Measurements from ENCODE around the gene ZNF263. TPM values are rescaled to one million over a fixed set of nuclear protein-coding genes. Genes with fewer than 3 reads are reported as not detected.

ZNF263 gene
- total RNA-seq, 1 experiment from 2014 or later, result 31.4 TPM

DNA sequence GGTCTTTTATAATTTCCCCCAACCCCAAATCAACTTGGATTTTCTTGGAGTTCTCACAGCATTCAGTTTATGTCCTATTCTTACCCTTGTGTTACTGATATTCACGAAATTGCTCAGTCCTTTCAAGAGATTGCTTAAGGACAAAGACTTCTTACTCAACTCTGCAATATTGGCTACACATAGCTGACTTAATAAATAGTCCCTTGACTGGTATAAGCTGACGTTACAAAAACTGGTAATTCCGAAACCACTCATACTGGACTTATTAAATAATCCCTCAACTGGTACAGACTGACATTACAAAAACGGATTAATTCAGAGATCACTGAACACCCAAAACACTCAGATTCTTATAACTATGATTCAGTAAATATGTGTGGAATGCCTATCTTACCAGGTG, 21.1 kb downstream of the ZNF263 start:
- POLR2A ChIA-PET, result no interaction called here
- Histone ChIP-seq H3K9ac (ENCODE audit: low read length) (no peak overlapping the region), H2AFZ (ENCODE audit: low read depth, low read length, poor library complexity, severe bottlenecking) (no peak overlapping the region), H3K9me3 (ENCODE audit: control insufficient read depth in 1 of 2, insufficient read depth in 1 of 2, low read depth in 1 of 2, low read length in 2 of 2) (peaks cover 0 to 8% of the 10 kb centered on the region in 2 experiments; a peak in 1 of 4 replicates), H3K9me2 (ENCODE audit: insufficient read depth) (no peaks in the 10 kb centered on the region), H3K36me3 (ENCODE audit: control insufficient read depth in 1 of 2, insufficient read depth in 2 of 2, low read length in 2 of 2) (peaks cover 0 to 6% of the 10 kb centered on the region in 2 experiments; a peak in 1 of 4 replicates), H3K4me1 (ENCODE audit: control insufficient read depth in 1 of 2, insufficient read depth in 2 of 2, low read length in 2 of 2) (peaks cover 0 to 19% of the 10 kb centered on the region in 2 experiments; a peak in 2 of 4 replicates), H3K79me2 (ENCODE audit: insufficient read depth, low read length) (no peaks in the 10 kb centered on the region), H4K20me1 (ENCODE audit: insufficient read depth) (no peaks in the 10 kb centered on the region), H3K4me2 (ENCODE audit: low read length) (peak overlapping the region; percentile 66), H3K27me3 (ENCODE audit: insufficient read depth, low read length) (no peaks in the 10 kb centered on the region), H3K27ac (ENCODE audit: low read depth, low read length) (no peak overlapping the region), H3K4me3 (replicated peaks in 1 of 2; ENCODE audit: low read depth in 1 of 2, low read length in 2 of 2) (0 out of 4 replicates have a peak overlapping the region, but pooled peaks of 1 of the 2 experiments have one; percentile 60)
- BruUV-seq (replicated peaks), result TSS peak; percentile 76
- ATAC-seq, result no peak
- CTCF ChIA-PET, result no interaction called here
- RAD21 ChIA-PET (ENCODE audit: low non-redundant PET in 1 of 2, low total read pairs in 2 of 2, uncharacterized antibody in 2 of 2, unreplicated experiment in 2 of 2), result no interaction called here
- no peak for DNase-seq (ENCODE audit: low read depth, low spot score)
- intact Hi-C loops (cut with micrococcal nuclease), result loop anchor here (10.0 kb wide), 1 partner anchor 90 kb away; no protein-coding TSS in a partner anchor
- no peak for TF ChIP-seq ZNF274 (IDR thresholded peaks at IDR 0.05; ENCODE audit: low read depth, low read length)
- no peak for TF ChIP-seq ZFX (IDR thresholded peaks at IDR 0.05)
- TF ChIP-seq RAD21 (IDR thresholded peaks at IDR 0.05; ENCODE audit: low read depth), result no peak
- TF ChIP-seq EZH2 (IDR thresholded peaks at IDR 0.05), result no peak
- TF ChIP-seq SRF (IDR thresholded peaks at IDR 0.05; ENCODE audit: low read depth), result no peak
- TF ChIP-seq CBX3 (IDR thresholded peaks at IDR 0.05; ENCODE audit: low read depth), result no peak
- TF ChIP-seq, protein P1, sequence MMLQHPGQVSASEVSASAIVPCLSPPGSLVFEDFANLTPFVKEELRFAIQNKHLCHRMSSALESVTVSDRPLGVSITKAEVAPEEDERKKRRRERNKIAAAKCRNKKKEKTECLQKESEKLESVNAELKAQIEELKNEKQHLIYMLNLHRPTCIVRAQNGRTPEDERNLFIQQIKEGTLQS (IDR thresholded peaks at IDR 0.05), result no peak
- TF ChIP-seq EZH2phosphoT487 (IDR thresholded peaks at IDR 0.05; ENCODE audit: borderline replicate concordance), result no peak
- TF ChIP-seq MAX (IDR thresholded peaks at IDR 0.05), result no peak
- TF ChIP-seq POLR2AphosphoS5 (IDR thresholded peaks at IDR 0.05; ENCODE audit: low read depth, low read length), result no peak
- TF ChIP-seq EGR1 (IDR thresholded peaks at IDR 0.05; ENCODE audit: low read depth), result no peak
- TF ChIP-seq, protein P2, sequence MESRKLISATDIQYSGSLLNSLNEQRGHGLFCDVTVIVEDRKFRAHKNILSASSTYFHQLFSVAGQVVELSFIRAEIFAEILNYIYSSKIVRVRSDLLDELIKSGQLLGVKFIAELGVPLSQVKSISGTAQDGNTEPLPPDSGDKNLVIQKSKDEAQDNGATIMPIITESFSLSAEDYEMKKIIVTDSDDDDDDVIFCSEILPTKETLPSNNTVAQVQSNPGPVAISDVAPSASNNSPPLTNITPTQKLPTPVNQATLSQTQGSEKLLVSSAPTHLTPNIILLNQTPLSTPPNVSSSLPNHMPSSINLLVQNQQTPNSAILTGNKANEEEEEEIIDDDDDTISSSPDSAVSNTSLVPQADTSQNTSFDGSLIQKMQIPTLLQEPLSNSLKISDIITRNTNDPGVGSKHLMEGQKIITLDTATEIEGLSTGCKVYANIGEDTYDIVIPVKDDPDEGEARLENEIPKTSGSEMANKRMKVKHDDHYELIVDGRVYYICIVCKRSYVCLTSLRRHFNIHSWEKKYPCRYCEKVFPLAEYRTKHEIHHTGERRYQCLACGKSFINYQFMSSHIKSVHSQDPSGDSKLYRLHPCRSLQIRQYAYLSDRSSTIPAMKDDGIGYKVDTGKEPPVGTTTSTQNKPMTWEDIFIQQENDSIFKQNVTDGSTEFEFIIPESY (IDR thresholded peaks at IDR 0.05; ENCODE audit: extremely low read depth, insufficient replicate concordance, low read length), result no peak
- TF ChIP-seq, protein P3, sequence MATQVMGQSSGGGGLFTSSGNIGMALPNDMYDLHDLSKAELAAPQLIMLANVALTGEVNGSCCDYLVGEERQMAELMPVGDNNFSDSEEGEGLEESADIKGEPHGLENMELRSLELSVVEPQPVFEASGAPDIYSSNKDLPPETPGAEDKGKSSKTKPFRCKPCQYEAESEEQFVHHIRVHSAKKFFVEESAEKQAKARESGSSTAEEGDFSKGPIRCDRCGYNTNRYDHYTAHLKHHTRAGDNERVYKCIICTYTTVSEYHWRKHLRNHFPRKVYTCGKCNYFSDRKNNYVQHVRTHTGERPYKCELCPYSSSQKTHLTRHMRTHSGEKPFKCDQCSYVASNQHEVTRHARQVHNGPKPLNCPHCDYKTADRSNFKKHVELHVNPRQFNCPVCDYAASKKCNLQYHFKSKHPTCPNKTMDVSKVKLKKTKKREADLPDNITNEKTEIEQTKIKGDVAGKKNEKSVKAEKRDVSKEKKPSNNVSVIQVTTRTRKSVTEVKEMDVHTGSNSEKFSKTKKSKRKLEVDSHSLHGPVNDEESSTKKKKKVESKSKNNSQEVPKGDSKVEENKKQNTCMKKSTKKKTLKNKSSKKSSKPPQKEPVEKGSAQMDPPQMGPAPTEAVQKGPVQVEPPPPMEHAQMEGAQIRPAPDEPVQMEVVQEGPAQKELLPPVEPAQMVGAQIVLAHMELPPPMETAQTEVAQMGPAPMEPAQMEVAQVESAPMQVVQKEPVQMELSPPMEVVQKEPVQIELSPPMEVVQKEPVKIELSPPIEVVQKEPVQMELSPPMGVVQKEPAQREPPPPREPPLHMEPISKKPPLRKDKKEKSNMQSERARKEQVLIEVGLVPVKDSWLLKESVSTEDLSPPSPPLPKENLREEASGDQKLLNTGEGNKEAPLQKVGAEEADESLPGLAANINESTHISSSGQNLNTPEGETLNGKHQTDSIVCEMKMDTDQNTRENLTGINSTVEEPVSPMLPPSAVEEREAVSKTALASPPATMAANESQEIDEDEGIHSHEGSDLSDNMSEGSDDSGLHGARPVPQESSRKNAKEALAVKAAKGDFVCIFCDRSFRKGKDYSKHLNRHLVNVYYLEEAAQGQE (IDR thresholded peaks at IDR 0.05; ENCODE audit: low read depth), result no peak
